Duodenal mucosa (tissue), 2 donors: Measurements from ENCODE around the gene PDE4B.

Experiments used
- H3K27ac ChIP-seq: one replicate; pipeline ENCODE4 v1.7.0; 2013; ENCODE audit warnings: low read depth, low read length
- H3K27me3 ChIP-seq, 2 donors: one replicate each; pipeline ENCODE4 v1.7.0; 2013; ENCODE audit warnings: low read length in 2 of 2, control low read depth in 1 of 2; ENCODE audit not compliant: insufficient read depth in 2 of 2, control insufficient read depth in 1 of 2
- H3K36me3 ChIP-seq, 2 donors: one replicate each; pipeline ENCODE4 v1.7.0; 2013; ENCODE audit warnings: low read length in 2 of 2, control low read depth in 1 of 2; ENCODE audit not compliant: insufficient read depth in 2 of 2, control insufficient read depth in 1 of 2
- H3K4me1 ChIP-seq, 2 donors: one replicate each; pipeline ENCODE4 v1.7.0; 2013; ENCODE audit warnings: low read length in 2 of 2, control low read depth in 1 of 2; ENCODE audit not compliant: insufficient read depth in 2 of 2, control insufficient read depth in 1 of 2
- H3K4me3 ChIP-seq, 2 donors: one replicate each; pipeline ENCODE4 v1.7.0; 2013; ENCODE audit warnings: low read length in 2 of 2, low read depth in 1 of 2
- H3K9ac ChIP-seq, 2 donors: one replicate each; pipeline ENCODE4 v1.7.0; 2013; ENCODE audit warnings: low read length in 2 of 2, low read depth in 1 of 2
- H3K9me3 ChIP-seq, 2 donors: one replicate each; pipeline ENCODE4 v1.7.0; 2013; ENCODE audit warnings: low read length in 2 of 2, control low read depth in 1 of 2; ENCODE audit not compliant: control insufficient read depth in 1 of 2

Gene PDE4B

GRCh38 chr1:66256629-66257572 is 464.2 kb downstream of the PDE4B start:
- Histone ChIP-seq H3K9me3 (no peaks in the 10 kb centered on the region), H3K27ac (no peak overlapping the region), H3K4me3 (no peak overlapping the region), H3K9ac (no peak overlapping the region), H3K4me1 (peaks cover 0 to 4% of the 10 kb centered on the region in 2 donors), H3K27me3 (no peaks in the 10 kb centered on the region), H3K36me3 (no peaks in the 10 kb centered on the region)

GRCh38 chr1:66258404-66259105 is 465.9 kb downstream of the PDE4B start:
- H3K4me3 ChIP-seq, result no peak overlapping the region
- no peaks in the 10 kb centered on the region for H3K9me3 ChIP-seq
- no peaks in the 10 kb centered on the region for H3K27me3 ChIP-seq
- no peaks in the 10 kb centered on the region for H3K36me3 ChIP-seq
- no peak overlapping the region for H3K27ac ChIP-seq
- H3K4me1 ChIP-seq, result peaks cover 0 to 4% of the 10 kb centered on the region in 2 donors
- no peak overlapping the region for H3K9ac ChIP-seq

GRCh38 chr1:66261364-66261763 is 468.7 kb downstream of the PDE4B start:
- Histone ChIP-seq H3K36me3 (no peaks in the 10 kb centered on the region), H3K27me3 (no peaks in the 10 kb centered on the region), H3K4me1 (peaks cover 0 to 9% of the 10 kb centered on the region in 2 donors), H3K9me3 (no peaks in the 10 kb centered on the region), H3K9ac (no peak overlapping the region), H3K4me3 (no peak overlapping the region), H3K27ac (no peak overlapping the region)

DNA sequence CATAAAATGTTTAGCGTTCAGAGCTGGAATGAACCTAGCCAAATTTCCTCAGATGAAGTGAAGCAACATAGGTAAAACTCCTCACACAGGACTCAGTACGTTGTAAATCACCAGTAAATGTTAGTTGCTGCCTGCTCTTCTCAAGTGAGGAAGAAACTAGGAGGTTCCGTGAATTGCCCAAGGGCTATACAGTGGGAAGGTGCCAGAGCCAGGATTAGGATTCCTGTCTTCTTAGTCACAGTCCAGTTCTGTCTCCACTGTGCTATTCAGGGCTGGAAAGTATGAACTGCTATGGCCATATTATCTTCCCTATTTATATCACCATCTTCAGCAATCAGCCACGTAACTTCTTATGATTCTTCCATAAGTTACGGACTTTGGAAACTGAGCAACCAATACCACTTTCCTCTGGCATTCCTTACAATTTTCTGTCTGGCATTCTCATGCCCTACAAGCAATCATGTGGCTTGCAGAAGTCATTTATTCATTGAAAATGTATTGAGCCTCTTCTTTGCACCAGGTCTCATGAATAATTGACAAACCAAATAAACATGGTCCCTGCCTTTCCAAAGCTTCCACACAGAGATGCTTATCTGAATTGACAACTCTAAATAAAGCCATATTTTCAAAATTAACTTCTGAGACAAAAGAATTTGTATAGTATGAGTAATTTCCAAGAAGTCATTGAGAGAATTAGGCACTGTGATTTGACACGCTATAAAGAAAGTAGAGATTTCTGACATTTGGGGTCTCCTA is 469.7 kb downstream of the PDE4B start:
- H3K4me1 ChIP-seq, result peaks cover 0 to 9% of the 10 kb centered on the region in 2 donors

GRCh38 chr1:66265268-66265667 is 472.6 kb downstream of the PDE4B start:
- Histone ChIP-seq H3K27ac (no peak overlapping the region), H3K9me3 (no peaks in the 10 kb centered on the region), H3K36me3 (no peaks in the 10 kb centered on the region), H3K4me1 (peaks cover 2 to 14% of the 10 kb centered on the region in 2 donors), H3K27me3 (no peaks in the 10 kb centered on the region), H3K9ac (no peak overlapping the region), H3K4me3 (no peak overlapping the region)

More for the DNA sequence above, 469.7 kb downstream of the PDE4B start:
- Histone ChIP-seq H3K36me3 (no peaks in the 10 kb centered on the region), H3K27ac (no peak overlapping the region), H3K9me3 (no peaks in the 10 kb centered on the region), H3K27me3 (no peaks in the 10 kb centered on the region), H3K9ac (no peak overlapping the region), H3K4me3 (no peak overlapping the region)

- Histone ChIP-seq H3K9me3 (no peaks in the 10 kb centered on the region), H3K4me1 (peaks cover 2 to 14% of the 10 kb centered on the region in 2 donors), H3K27me3 (no peaks in the 10 kb centered on the region), H3K27ac (no peak overlapping the region), H3K36me3 (no peaks in the 10 kb centered on the region), H3K9ac (no peak overlapping the region), H3K4me3 (no peak overlapping the region)
Measured at GRCh38 chr1:66265796-66266195, 473.1 kb downstream of the PDE4B start.

DNA sequence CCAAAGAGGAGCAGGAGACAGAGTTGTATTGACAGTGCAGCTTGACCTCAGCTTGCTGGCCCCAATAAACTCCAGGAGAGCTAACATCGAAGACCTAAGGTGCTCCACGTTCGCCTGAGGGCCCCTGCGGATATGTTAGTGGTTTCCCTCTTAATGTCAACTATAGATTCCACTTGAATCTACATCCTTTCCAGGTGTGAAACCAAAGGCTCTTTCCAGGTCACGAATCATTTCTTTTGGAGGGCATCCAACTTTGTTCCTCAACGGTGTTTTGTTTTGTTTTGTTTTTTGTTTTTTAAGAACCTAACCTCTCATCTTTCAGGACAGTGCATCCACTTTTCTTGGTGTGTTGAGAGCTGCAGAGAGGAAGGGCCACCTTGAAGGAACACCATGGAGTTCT is 473.7 kb downstream of the PDE4B start:
- Histone ChIP-seq H3K27ac (no peak overlapping the region), H3K4me3 (no peak overlapping the region), H3K4me1 (peaks cover 4 to 15% of the 10 kb centered on the region in 2 donors), H3K9me3 (no peaks in the 10 kb centered on the region), H3K27me3 (no peaks in the 10 kb centered on the region), H3K36me3 (no peaks in the 10 kb centered on the region), H3K9ac (no peak overlapping the region)

GRCh38 chr1:66266756-66267155 is 474.1 kb downstream of the PDE4B start:
- Histone ChIP-seq H3K9me3 (no peaks in the 10 kb centered on the region), H3K36me3 (no peaks in the 10 kb centered on the region), H3K27me3 (no peaks in the 10 kb centered on the region), H3K4me3 (no peak overlapping the region), H3K27ac (no peak overlapping the region), H3K4me1 (peaks cover 8 to 16% of the 10 kb centered on the region in 2 donors), H3K9ac (no peak overlapping the region)

DNA sequence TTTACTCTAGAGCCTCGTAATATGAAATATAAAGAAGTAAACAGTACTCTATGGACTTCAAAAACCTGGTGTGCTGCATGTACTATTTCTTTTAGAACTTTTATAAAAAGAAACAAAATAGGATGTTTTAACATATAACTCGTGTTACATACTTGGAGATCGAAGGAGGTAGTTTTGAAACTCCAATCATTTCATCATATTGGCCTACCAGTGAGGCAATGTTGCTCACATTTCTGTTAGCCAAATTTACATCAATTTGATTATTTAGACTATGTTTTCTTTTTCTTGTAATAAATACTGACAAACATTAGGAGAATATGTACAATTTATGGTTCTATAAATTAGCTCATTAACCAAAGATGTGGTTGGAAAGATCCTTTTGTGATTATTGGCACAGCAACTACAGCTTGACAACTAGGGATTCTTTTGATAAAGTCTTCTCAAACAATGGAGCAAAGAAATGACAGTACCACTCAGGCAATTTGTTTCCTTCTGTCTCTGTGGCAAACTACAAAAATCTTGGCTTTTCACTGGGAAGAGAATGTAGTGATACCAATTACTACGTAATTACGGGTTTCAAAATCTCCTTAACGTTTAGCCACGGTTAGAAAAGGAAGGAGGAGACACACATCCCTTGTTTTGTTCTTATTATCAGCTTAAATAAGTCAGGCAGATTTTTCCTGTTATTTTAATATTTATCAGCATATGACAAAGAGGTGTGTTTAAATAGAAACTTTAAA is 474.7 kb downstream of the PDE4B start:
- Histone ChIP-seq H3K27ac (no peak overlapping the region), H3K27me3 (no peaks in the 10 kb centered on the region), H3K36me3 (no peaks in the 10 kb centered on the region), H3K9me3 (no peaks in the 10 kb centered on the region), H3K9ac (no peak overlapping the region), H3K4me1 (peaks cover 12 to 21% of the 10 kb centered on the region in 2 donors), H3K4me3 (no peak overlapping the region)
